Transverse colon (tissue), 4 donors: Measurements from ENCODE around the gene CEP89. TPM values are rescaled to one million over a fixed set of nuclear protein-coding genes. Genes with fewer than 3 reads are reported as not detected.

Source experiments
- DNase-seq: peaks from one replicate; pipeline ENCODE4 v3.0.0-alpha.2; 2019
- H3K27ac ChIP-seq, 4 donors: fragments of 200-600 bp; sonication (generic); 2 replicates each; pipeline ENCODE4 v1.5.1; 2016 to 2018; ENCODE audit warnings: inconsistent platforms in 4 of 4
- H3K27me3 ChIP-seq: fragments of 200-600 bp; sonication (generic); 2 replicates; pipeline ENCODE4 v1.5.1; 2017; ENCODE audit warnings: inconsistent platforms
- H3K36me3 ChIP-seq, 4 donors: fragments of 200-600 bp; sonication (generic); 2 replicates each; pipeline ENCODE4 v1.5.1; 2017 to 2019; ENCODE audit warnings: inconsistent platforms in 4 of 4
- H3K4me1 ChIP-seq, 4 donors: fragments of 200-600 bp; sonication (generic); 2 replicates each; pipeline ENCODE4 v1.5.1; 2017 to 2020; ENCODE audit warnings: inconsistent platforms in 4 of 4
- H3K4me3 ChIP-seq, 4 donors: fragments of 200-600 bp; sonication (generic); 1 replicate in 1 of 4; 2 replicates in 3 of 4; pipeline versions ENCODE4 v1.5.1 to v1.6.1; 2017 to 2019; ENCODE audit warnings: inconsistent platforms in 4 of 4
- H3K9me3 ChIP-seq, 2 donors: fragments of 200-600 bp; sonication (generic); 2 replicates each; pipeline ENCODE4 v1.5.1; 2017 to 2019; ENCODE audit warnings: inconsistent platforms in 2 of 2
- CTCF ChIP-seq, 5 experiments: fragments of 200-600 bp in 3 of 5; fragments of 450-650 bp in 2 of 5; sonication (generic) in 3 of 5; IDR thresholded peaks; 1 replicate in 2 of 5; 2 replicates in 3 of 5; pipeline ENCODE4 v1.5.1; 2016 to 2017; ENCODE audit warnings: antibody characterized with exemption in 5 of 5, inconsistent platforms in 3 of 5, mild to moderate bottlenecking in 2 of 5, moderate library complexity in 1 of 5
- EP300 ChIP-seq: sonication (generic); formaldehyde crosslinking; IDR thresholded peaks from one replicate; pipeline ENCODE4 v1.6.1; 2017; ENCODE audit warnings: antibody characterized with exemption, low read depth
- POLR2A ChIP-seq: fragments of 450-650 bp; IDR thresholded peaks from one replicate; pipeline ENCODE4 v1.6.1; 2016; ENCODE audit warnings: antibody characterized with exemption, mild to moderate bottlenecking, moderate library complexity
- POLR2AphosphoS5 ChIP-seq, 3 donors: sonication (generic); formaldehyde crosslinking; IDR thresholded peaks; one replicate each; pipeline ENCODE4 v1.6.1; 2016; ENCODE audit warnings: antibody characterized with exemption in 3 of 3
- WGBS, 2 donors: methylation state at CpG; one replicate each; pipeline ENCODE4 v1.1.5; 2018; ENCODE audit warnings: low coverage in 1 of 2; 5-methylcytosine and 5-hydroxymethylcytosine counted together
- in situ Hi-C, 4 donors: fragments of 200-750 bp; cut with MboI; loops; one replicate each; pipeline versions ENCODE4 v1.15.0 to v1.15.1; 2017; ENCODE audit warnings: low sequenced_read_pairs in 3 of 4, low pct_ligation_motif_present in 1 of 4, low pct_unique_long_range_greater_than_20kb in 1 of 4
- intact Hi-C: fragments of 100-400 bp; cut with DNase I; formaldehyde crosslinking; loops from one replicate; pipeline ENCODE4 v1.15.1; 2023; ENCODE audit warnings: low total_unique reads
- total RNA-seq, 4 donors: library from RNA; depleted of rRNA; stranded (reverse); fragments of >200 nt; gene quantifications; one replicate each; pipeline ENCODE4 v1.1.0, GENCODE V29; 2016

The CEP89 gene
- total RNA-seq, 4 donors from 2014 or later = 4.5 to 39.6 (median 9.4) TPM

DNA sequence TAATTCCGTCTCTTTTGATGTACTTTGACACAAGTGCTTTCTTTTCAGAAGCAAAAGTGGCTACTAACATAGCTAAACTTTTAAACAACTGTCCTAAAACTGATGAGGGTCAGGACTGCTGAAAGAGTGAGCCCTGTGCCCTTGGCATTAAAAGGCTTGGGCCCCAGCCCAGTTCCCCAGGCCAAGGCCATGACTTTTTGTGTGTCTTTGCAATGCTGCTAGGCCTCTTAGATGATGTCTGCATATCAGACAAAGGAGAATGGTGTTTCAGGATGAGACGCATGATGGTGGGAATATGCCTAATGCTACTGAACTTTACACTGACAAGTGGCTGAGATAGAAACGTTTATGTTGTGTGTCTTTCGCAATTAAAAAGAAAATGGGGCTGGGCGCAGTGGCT lies 140.1 kb downstream of the CEP89 start:
- H3K27me3 ChIP-seq = no peaks in the 10 kb centered on the region
- no peaks in the 10 kb centered on the region for H3K4me1 ChIP-seq
- in situ Hi-C loops (no loop called here), intact Hi-C loops (no loop called here)
- 90 to 96% methylated on average over 4 to 5 of the region's 5 CpGs for WGBS, 2 donors
- no peak overlapping the region for H3K4me3 ChIP-seq
- no peaks in the 10 kb centered on the region for H3K9me3 ChIP-seq
- TF ChIP-seq CTCF (IDR thresholded peaks at IDR 0.05) = no peak
- no peak for TF ChIP-seq EP300
- no peak for TF ChIP-seq POLR2AphosphoS5 (IDR thresholded peaks at IDR 0.05)
- no peak for TF ChIP-seq POLR2A
- no peak for DNase-seq
- no peaks in the 10 kb centered on the region for H3K36me3 ChIP-seq
- H3K27ac ChIP-seq = no peak overlapping the region

DNA sequence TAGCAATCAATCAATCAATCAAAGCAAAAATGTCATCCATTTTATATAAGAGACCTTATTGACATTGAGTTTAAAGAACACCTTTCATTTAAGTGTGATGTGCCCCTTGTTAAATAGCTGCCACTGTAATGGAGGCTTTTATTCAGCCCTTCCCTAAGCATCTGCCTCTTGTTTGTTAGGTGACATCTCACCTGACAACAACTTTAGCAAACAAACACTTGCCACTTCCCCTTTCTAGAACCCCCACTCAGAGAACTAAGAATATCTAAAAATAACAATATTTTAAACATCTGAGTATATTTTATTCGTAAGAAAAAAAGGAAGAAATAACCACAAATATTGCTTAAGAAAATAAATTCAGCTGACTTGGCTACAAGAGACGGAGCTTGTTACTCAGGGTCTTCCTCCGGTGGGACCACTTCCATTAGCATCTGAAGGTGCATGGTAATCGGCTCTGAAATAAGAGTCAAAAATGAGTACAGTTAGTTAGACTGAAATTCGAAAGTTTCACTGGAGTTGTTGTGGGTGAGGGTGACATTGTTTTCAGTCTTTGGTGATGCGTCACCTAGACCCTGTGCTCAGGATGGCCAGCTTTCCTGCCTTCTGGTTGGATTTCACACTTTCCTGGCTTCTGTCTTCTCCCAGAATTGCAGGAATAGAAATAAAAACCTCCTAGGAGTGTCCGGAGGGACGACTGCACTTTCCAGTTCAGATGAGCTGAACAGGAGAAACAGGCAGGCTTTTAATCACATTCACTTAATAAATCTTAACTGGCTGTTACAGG lies 141.3 kb downstream of the CEP89 start:
- Histone ChIP-seq H3K4me1 (no peaks in the 10 kb centered on the region), H3K27ac (no peak overlapping the region), H3K4me3 (no peak overlapping the region), H3K27me3 (no peaks in the 10 kb centered on the region), H3K9me3 (no peaks in the 10 kb centered on the region), H3K36me3 (no peaks in the 10 kb centered on the region)
- TF ChIP-seq POLR2A = no peak
- TF ChIP-seq CTCF (IDR thresholded peaks at IDR 0.05) = no peak
- TF ChIP-seq POLR2AphosphoS5 (IDR thresholded peaks at IDR 0.05) = no peak
- TF ChIP-seq EP300 = no peak
- 80 to 91% methylated on average over 6 to 8 of the region's 8 CpGs for WGBS, 2 donors
- DNase-seq = no peak
- in situ Hi-C loops (no loop called here), intact Hi-C loops (no loop called here)

DNA sequence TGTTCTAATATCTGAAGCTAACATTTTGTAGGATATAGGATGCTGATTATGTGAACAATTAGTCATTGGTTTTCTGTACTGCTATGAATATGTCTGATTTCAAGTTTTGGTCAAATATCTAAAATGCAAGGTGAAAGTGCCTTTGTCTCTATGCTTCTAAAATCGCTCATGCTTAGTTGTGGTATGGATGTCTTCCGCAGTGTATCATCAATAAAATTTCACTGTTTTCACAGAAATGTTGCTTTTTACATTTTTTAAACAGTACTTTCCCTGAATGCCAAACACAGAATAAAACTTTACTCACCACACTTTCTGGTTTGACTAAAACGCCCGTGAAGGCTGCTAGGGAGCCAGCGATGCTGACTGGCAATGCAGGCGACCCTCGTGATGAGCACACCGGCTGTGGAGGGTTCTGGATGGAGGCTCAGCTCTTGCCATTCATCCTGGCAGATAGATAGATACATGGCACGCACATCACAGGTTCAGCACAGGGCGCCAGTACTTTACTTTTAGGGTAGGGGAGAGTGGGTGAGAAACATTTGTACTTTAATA lies 142.3 kb downstream of the CEP89 start:
- 81 to 91% methylated on average over 8 to 10 of the region's 10 CpGs for WGBS, 2 donors
- H3K27me3 ChIP-seq = no peaks in the 10 kb centered on the region
- no peaks in the 10 kb centered on the region for H3K36me3 ChIP-seq
- DNase-seq = no peak
- H3K27ac ChIP-seq = no peak overlapping the region
- intact Hi-C loops (no loop called here), in situ Hi-C loops (no loop called here)
- TF ChIP-seq EP300 (no peak), POLR2A (no peak), CTCF (IDR thresholded peaks at IDR 0.05) (no peak), POLR2AphosphoS5 (IDR thresholded peaks at IDR 0.05) (no peak)
- no peaks in the 10 kb centered on the region for H3K9me3 ChIP-seq
- H3K4me1 ChIP-seq = no peaks in the 10 kb centered on the region
- no peak overlapping the region for H3K4me3 ChIP-seq

GRCh38 chr19:32828643-32829344 lies 143.0 kb downstream of the CEP89 start:
- H3K36me3 ChIP-seq = no peaks in the 10 kb centered on the region
- in situ Hi-C loops = no loop called here
- no peak for DNase-seq
- TF ChIP-seq EP300 (no peak), CTCF (IDR thresholded peaks at IDR 0.05) (no peak), POLR2AphosphoS5 (IDR thresholded peaks at IDR 0.05) (no peak)
- no peak overlapping the region for H3K27ac ChIP-seq
- no peaks in the 10 kb centered on the region for H3K27me3 ChIP-seq
- H3K4me3 ChIP-seq = no peak overlapping the region
- no peaks in the 10 kb centered on the region for H3K4me1 ChIP-seq
- WGBS, 2 donors = 71 to 89% methylated on average over 2 to 15 of the region's 15 CpGs
- H3K9me3 ChIP-seq = no peaks in the 10 kb centered on the region
- intact Hi-C loops = no loop called here
